Measurements from ENCODE around the gene SRGAP1. TPM values are rescaled to one million over a fixed set of nuclear protein-coding genes. Genes with fewer than 3 reads are reported as not detected.

SRGAP1 gene
- total and polyA plus RNA-seq, 2 of the 4 experiments (the other 2 are of a cell fraction), result 10.0 to 10.2 TPM

GRCh38 chr12:64080319-64081007, 236.0 kb downstream of the SRGAP1 start:
- Histone ChIP-seq H2BK120ac (ENCODE audit: low read depth, low read length) (peak overlapping the region; percentile 88), H3K9me1 (ENCODE audit: insufficient read depth, low read length) (peaks cover 6% of the 10 kb centered on the region), H3K14ac (replicated peaks; ENCODE audit: low read depth, low read length) (peak overlapping the region; percentile 53; the same call in 1 of the 2 replicates), H2AFZ (replicated peaks; ENCODE audit: low read length, poor library complexity) (peak overlapping the region; percentile 67), H3K23ac (ENCODE audit: low read depth, low read length) (peak overlapping the region; percentile 80), H3K79me1 (ENCODE audit: low read depth in 1 of 2, low read length in 2 of 2) (peaks cover 6 to 49% of the 10 kb centered on the region in 2 experiments), H3K4me1 (ENCODE audit: control insufficient read depth, insufficient read depth, low read length) (peaks cover 15% of the 10 kb centered on the region), H4K20me1 (ENCODE audit: insufficient read depth, low read length) (no peaks in the 10 kb centered on the region), H2AK9ac (replicated peaks; ENCODE audit: low read depth, low read length, poor library complexity) (no peak overlapping the region), H3K4me2 (ENCODE audit: low read depth, low read length) (peak overlapping the region; percentile 32), H4K91ac (ENCODE audit: insufficient read depth, low read depth, low read length) (peak overlapping the region; percentile 77; the same call in 1 of the 2 replicates), H2AK5ac (ENCODE audit: low read depth, low read length) (peak overlapping the region; percentile 27; the same call in 1 of the 2 replicates), H3K27ac (ENCODE audit: insufficient read depth, low read length) (peak overlapping the region; percentile 63), H2BK20ac (ENCODE audit: low read depth, low read length) (peak overlapping the region; percentile 76), H3K4ac (ENCODE audit: low read depth, low read length) (peak overlapping the region; percentile 74), H3K18ac (ENCODE audit: low read depth, low read length) (peak overlapping the region; percentile 55; the same call in 1 of the 2 replicates), H4K5ac (ENCODE audit: low read depth, low read length) (peak overlapping the region; percentile 55), H4K8ac (ENCODE audit: low read depth in 2 of 2, low read length in 2 of 2) (peak overlapping the region in 1 of 2 experiments; percentile 53; a peak in 2 of 4 replicates), H3K56ac (ENCODE audit: extremely low read depth, insufficient read depth, low read length) (no peak overlapping the region; the same call in 1 of the 2 replicates), H3K4me3 (ENCODE audit: insufficient read depth, low read depth, low read length) (no peak overlapping the region), H2BK15ac (ENCODE audit: low read depth, low read length) (peak overlapping the region; percentile 2; the same call in 1 of the 3 replicates), H3K9me3 (ENCODE audit: control insufficient read depth, insufficient read depth, low read length) (no peaks in the 10 kb centered on the region), H3K27me3 (ENCODE audit: control insufficient read depth, insufficient read depth, low read length) (no peaks in the 10 kb centered on the region), H3K9ac (ENCODE audit: low read depth, low read length) (no peak overlapping the region), H2BK5ac (ENCODE audit: low read depth, low read length, poor library complexity, severe bottlenecking) (peak overlapping the region; percentile 79), H3K36me3 (ENCODE audit: control insufficient read depth, insufficient read depth, low read length) (peaks cover 19% of the 10 kb centered on the region)
- POLR2A ChIA-PET (ENCODE audit: unreplicated experiment), result no interaction called here
- DNase-seq, result peak; percentile 74
- ATAC-seq (ENCODE audit: low read depth), result peak; percentile 72
- intact Hi-C loops (cut with micrococcal nuclease) (loop anchor here (5.0 kb wide), 2 partner anchors 102 to 172 kb away; no protein-coding TSS in a partner anchor), in situ Hi-C loops (cut with MboI; ENCODE audit: low sequenced_read_pairs) (no loop called here), dilution Hi-C loops (cut with HindIII; ENCODE audit: low sequenced_read_pairs, unreplicated experiment) (no loop called here)
- CTCF ChIA-PET, result interaction anchor here (1.0 kb wide), 1 partner anchor 236 kb away, joined by 4 read pairs; the partner anchor contains the start of gene SRGAP1
- 10% methylated on average over 2 of the region's 7 CpGs; no CpG with 5 or more reads in 1 of the 2 experiments for WGBS, 2 experiments (ENCODE audit: extremely low coverage in 2 of 2, insufficient read length in 1 of 2)
- BruUV-seq (replicated peaks), result no TSS peak
- TF ChIP-seq CEBPB (IDR thresholded peaks at IDR 0.05; ENCODE audit: low read depth, low read length), result no peak
- TF ChIP-seq MAFK (IDR thresholded peaks at IDR 0.05; ENCODE audit: low read depth, low read length), result no peak
- peak; percentile 26; the same call in 1 of the 2 replicates for TF ChIP-seq MXI1 (IDR thresholded peaks at IDR 0.05; ENCODE audit: borderline replicate concordance, low read depth, low read length)
- TF ChIP-seq RAD21 (IDR thresholded peaks at IDR 0.05; ENCODE audit: low read length), result no peak
- TF ChIP-seq BHLHE40 (IDR thresholded peaks at IDR 0.05; ENCODE audit: low read depth, low read length), result 0 out of 2 replicates have a peak, but pooled peaks have one; percentile 19
